Mesenteric fat pad (tissue), 1 donor: Measurements from ENCODE around the gene RABAC1. TPM values are rescaled to one million over a fixed set of nuclear protein-coding genes. Genes with fewer than 3 reads are reported as not detected.
"Not testable (repeated sequence)": the region's sequence is repeated elsewhere in the genome, so short reads cannot be mapped to it uniquely, and the experiment has no call there.

Experiments used
- DNase-seq: peaks from one replicate; pipeline ENCODE4 v3.0.0-alpha.2; 2020; ENCODE audit warnings: low spot score
- long read RNA-seq: library from polyadenylated mRNA; unstranded; transcript quantifications from one replicate; pipeline ENCODE4 v2.0.0, GENCODE V29; 2020
- total RNA-seq: library from RNA; stranded (reverse); fragmentation: NEBNext Ultra II Directional; extraction: Animal tissue kit (Norgen Biotek cat#: 25700); gene quantifications from one replicate; pipeline ENCODE4 v1.2.1, GENCODE V29; 2021
- donor health status: DM: yes; HTN: yes; CAD: no.

RABAC1 gene
- total RNA-seq = 145 TPM
- long read RNA-seq, transcript RABAC1-201 (5 exons, 821 nt) = major isoform, 77 of 90 reads
- long read RNA-seq, partial matches to known transcripts = 3 of 90 reads
- long read RNA-seq, other reads (novel, unspliced or antisense) = 6 of 90 reads

GRCh38 chr19:41959056-41960053, at the start of gene RABAC1:
TSS of gene RABAC1 (minus strand) at chr19:41959321. CDS start at chr19:41959292, 29 bp downstream.
- DNase-seq = peak; percentile 96

GRCh38 chr19:42006569-42006968, 47.4 kb upstream of the RABAC1 start:
- DNase-seq = no peak

GRCh38 chr19:42005504-42005903, 46.4 kb upstream of the RABAC1 start:
- no peak for DNase-seq

- no peak for DNase-seq
These were observed 44.6 kb upstream of the RABAC1 start for GRCh38 chr19:42003506-42004294.

- DNase-seq = no peak
These were observed 40.7 kb upstream of the RABAC1 start for GRCh38 chr19:41999878-42000208.

GRCh38 chr19:41999071-41999877, 40.2 kb upstream of the RABAC1 start:
- DNase-seq = no peak

- no peak for DNase-seq
These were observed 39.3 kb upstream of the RABAC1 start for GRCh38 chr19:41998246-41999020.

GRCh38 chr19:41997851-41998229, 38.7 kb upstream of the RABAC1 start:
- DNase-seq = no peak

- no peak for DNase-seq
These were observed 38.2 kb upstream of the RABAC1 start for GRCh38 chr19:41997121-41997850.

GRCh38 chr19:41995959-41996797, 37.1 kb upstream of the RABAC1 start:
- no peak for DNase-seq

- no peak for DNase-seq
These were observed 36.2 kb upstream of the RABAC1 start for GRCh38 chr19:41994994-41995958.

GRCh38 chr19:41994521-41994971, 35.4 kb upstream of the RABAC1 start:
- DNase-seq = no peak

- no peak for DNase-seq
These were observed 34.7 kb upstream of the RABAC1 start, which contains the start of gene ATP1A3 for GRCh38 chr19:41993612-41994483. TSS of gene ATP1A3 (minus strand) at chr19:41994230. CDS start at chr19:41994076, 154 bp downstream.

GRCh38 chr19:41991925-41992569, 32.9 kb upstream of the RABAC1 start:
- DNase-seq = not testable (repeated sequence)

- no peak for DNase-seq
These were observed 31.9 kb upstream of the RABAC1 start for GRCh38 chr19:41991025-41991424.

GRCh38 chr19:41990615-41991014, 31.5 kb upstream of the RABAC1 start:
- DNase-seq = no peak
